CD4-positive, CD25-positive, alpha-beta regulatory T cell (primary cell): ENCODE results near the gene INSYN2A. TPM values are rescaled to one million over a fixed set of nuclear protein-coding genes. Genes with fewer than 3 reads are reported as not detected.

ENCODE experiments used
- ATAC-seq, 2 donors: fragments of 150-1000 bp; cut with Tn5 transposase; one replicate each; pipeline ENCODE4 v1.10.0; 2021; ENCODE audit warnings: low read depth in 2 of 2, moderate number of reproducible peaks in 2 of 2, moderate library complexity in 1 of 2
- DNase-seq, 3 donors: peaks; one replicate each; pipeline versions ENCODE4 v3.0.0 to v3.0.0-alpha.2; 2012 to 2022; ENCODE audit warnings: mixed read lengths in 1 of 3
- H3K27ac ChIP-seq: one replicate; pipeline ENCODE4 v1.7.0; 2013; ENCODE audit warnings: mild to moderate bottlenecking, low read length; ENCODE audit not compliant: insufficient read depth, poor library complexity, severe bottlenecking
- H3K27me3 ChIP-seq: one replicate; pipeline ENCODE4 v1.7.0; 2013; ENCODE audit warnings: low read length; ENCODE audit not compliant: control insufficient read depth, insufficient read depth
- H3K36me3 ChIP-seq: one replicate; pipeline ENCODE4 v1.7.0; 2013; ENCODE audit warnings: mild to moderate bottlenecking, low read length, moderate library complexity; ENCODE audit not compliant: control insufficient read depth, insufficient read depth
- H3K4me1 ChIP-seq: 2 replicates; pipeline ENCODE4 v1.7.0; 2013; ENCODE audit warnings: mild to moderate bottlenecking, low read length; ENCODE audit not compliant: insufficient read depth, control insufficient read depth, poor library complexity, severe bottlenecking
- H3K4me3 ChIP-seq: one replicate; pipeline ENCODE4 v1.7.0; 2013; ENCODE audit warnings: low read depth, mild to moderate bottlenecking, low read length, moderate library complexity
- H3K9me3 ChIP-seq, 2 experiments: 1 replicate in 1 of 2; 2 replicates in 1 of 2; pipeline ENCODE4 v1.7.0; 2013; ENCODE audit warnings: low read length in 2 of 2, mild to moderate bottlenecking in 1 of 2, moderate library complexity in 1 of 2; ENCODE audit not compliant: control insufficient read depth in 2 of 2
- H3K27ac Mint-ChIP-seq, 3 donors: one replicate each; pipeline ENCODE4 v1.8.0; 2020 to 2022; ENCODE audit warnings: mild to moderate bottlenecking in 3 of 3, mixed read lengths in 3 of 3, moderate library complexity in 2 of 3
- H3K27me3 Mint-ChIP-seq: one replicate; pipeline ENCODE4 v1.8.0; 2022; ENCODE audit warnings: mild to moderate bottlenecking, mixed read lengths
- H3K36me3 Mint-ChIP-seq: one replicate; pipeline ENCODE4 v1.8.0; 2020; ENCODE audit warnings: mixed read lengths
- H3K4me1 Mint-ChIP-seq, 4 donors: one replicate each; pipeline ENCODE4 v1.8.0; 2020 to 2022; ENCODE audit warnings: mixed read lengths in 4 of 4, mild to moderate bottlenecking in 1 of 4
- H3K4me3 Mint-ChIP-seq, 4 donors: one replicate each; pipeline ENCODE4 v1.8.0; 2020 to 2022; ENCODE audit warnings: mild to moderate bottlenecking in 4 of 4, mixed read lengths in 4 of 4, moderate library complexity in 3 of 4
- H3K9me3 Mint-ChIP-seq, 7 donors: one replicate each; pipeline ENCODE4 v1.8.0; 2020 to 2022; ENCODE audit warnings: mixed read lengths in 7 of 7, mild to moderate bottlenecking in 3 of 7, moderate library complexity in 2 of 7
- polyA plus RNA-seq, 4 donors: library from polyadenylated mRNA; unstranded; fragments of 300-500 nt; fragmentation: Illumina TruSeq; gene quantifications; one replicate each; pipeline ENCODE4 v1.2.3, GENCODE V29; 2021
- total RNA-seq: library from RNA; stranded (reverse); gene quantifications from one replicate; pipeline ENCODE4 v1.2.3, GENCODE V29; 2022

Gene INSYN2A
- total and polyA plus RNA-seq, 5 donors from 2014 or later, result not detected

DNA sequence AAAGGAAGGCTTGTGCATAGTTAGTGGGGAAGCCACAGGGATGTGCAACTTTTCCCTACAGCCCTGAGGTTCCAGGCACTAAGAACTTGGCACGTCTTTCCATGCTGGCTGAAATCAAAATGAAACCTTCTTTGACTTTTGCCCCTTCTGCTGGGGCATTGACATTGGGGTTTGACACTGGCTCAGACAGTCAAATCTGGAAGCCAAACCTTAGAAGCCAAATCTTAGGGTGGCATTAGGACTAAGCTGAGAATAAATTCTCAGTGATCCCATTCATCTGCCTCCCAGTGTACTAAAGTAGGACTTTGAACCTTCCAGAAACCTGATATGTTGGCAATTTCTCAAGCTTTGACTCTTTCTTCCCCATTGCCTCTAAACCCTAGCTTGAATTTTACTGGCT lies 31.3 kb upstream of the INSYN2A start:
- H3K27me3 ChIP-seq, result no peaks in the 10 kb centered on the region
- no peaks in the 10 kb centered on the region for H3K36me3 ChIP-seq
- Mint-ChIP-seq H3K27me3 (no peaks in the 10 kb centered on the region), H3K4me1 (no peaks in the 10 kb centered on the region), H3K36me3 (no peaks in the 10 kb centered on the region), H3K9me3 (peaks cover 0 to 1% (median 0%) of the 10 kb centered on the region in 7 donors), H3K27ac (no peak overlapping the region), H3K4me3 (no peak overlapping the region)
- no peaks in the 10 kb centered on the region for H3K9me3 ChIP-seq
- no peaks in the 10 kb centered on the region for H3K4me1 ChIP-seq
- no peak overlapping the region for H3K4me3 ChIP-seq
- H3K27ac ChIP-seq, result no peak overlapping the region
- ATAC-seq, result no peak
- no peak for DNase-seq

DNA sequence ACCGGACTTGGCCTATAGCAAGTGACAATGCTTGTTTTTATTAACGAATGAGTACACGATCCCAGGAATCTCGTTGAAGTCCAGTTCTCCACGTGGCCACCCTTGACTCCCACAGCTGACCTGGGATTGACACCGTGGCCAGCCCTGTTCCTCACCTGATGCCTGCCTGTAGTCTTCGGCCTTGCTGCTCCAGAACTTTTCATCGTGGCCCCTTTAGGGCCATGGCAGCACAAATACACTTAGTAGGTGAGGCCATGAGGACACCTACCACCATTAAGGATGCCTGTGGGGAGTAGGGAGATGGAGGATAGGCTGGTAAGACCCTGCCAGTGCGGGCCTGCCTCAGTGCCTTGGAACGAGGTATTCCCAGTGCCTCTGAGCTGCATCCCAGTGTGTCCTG lies 30.6 kb upstream of the INSYN2A start:
- Histone ChIP-seq H3K36me3 (no peaks in the 10 kb centered on the region), H3K27ac (no peak overlapping the region), H3K4me1 (no peaks in the 10 kb centered on the region), H3K9me3 (no peaks in the 10 kb centered on the region), H3K4me3 (no peak overlapping the region), H3K27me3 (no peaks in the 10 kb centered on the region)
- no peak for ATAC-seq
- H3K4me1 Mint-ChIP-seq, result no peaks in the 10 kb centered on the region
- H3K36me3 Mint-ChIP-seq, result no peaks in the 10 kb centered on the region
- no peak overlapping the region for H3K4me3 Mint-ChIP-seq
- H3K27me3 Mint-ChIP-seq, result no peaks in the 10 kb centered on the region
- no peak for DNase-seq
- H3K9me3 Mint-ChIP-seq, result peaks cover 0 to 2% (median 0%) of the 10 kb centered on the region in 7 donors
- no peak overlapping the region for H3K27ac Mint-ChIP-seq

DNA sequence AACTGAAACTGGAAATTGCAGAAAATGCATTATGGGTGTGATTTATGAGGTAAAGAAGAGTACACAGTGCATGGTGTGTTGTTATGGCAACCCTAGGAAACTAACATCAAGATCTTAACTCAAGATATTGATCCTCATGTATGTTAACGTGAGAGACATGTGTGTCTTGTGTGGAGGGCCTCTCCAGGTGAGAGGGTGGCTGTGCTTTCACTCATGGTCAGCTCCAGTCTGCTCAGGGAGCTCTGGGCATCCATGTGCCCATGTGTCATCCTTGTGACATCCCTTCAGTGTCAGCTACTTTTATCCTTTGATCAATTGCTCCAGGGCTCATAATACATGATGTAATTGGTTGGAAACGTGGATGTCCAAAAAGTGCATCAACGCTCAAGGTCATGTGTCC lies 24.9 kb upstream of the INSYN2A start:
- Histone ChIP-seq H3K9me3 (no peaks in the 10 kb centered on the region), H3K36me3 (no peaks in the 10 kb centered on the region), H3K27ac (no peak overlapping the region), H3K4me1 (no peaks in the 10 kb centered on the region), H3K27me3 (no peaks in the 10 kb centered on the region), H3K4me3 (no peak overlapping the region)
- no peak for DNase-seq
- Mint-ChIP-seq H3K4me3 (no peak overlapping the region), H3K9me3 (peaks cover 0 to 6% (median 2%) of the 10 kb centered on the region in 7 donors), H3K36me3 (no peaks in the 10 kb centered on the region), H3K27me3 (peaks cover 14% of the 10 kb centered on the region), H3K27ac (no peak overlapping the region), H3K4me1 (no peaks in the 10 kb centered on the region)
- no peak for ATAC-seq

DNA sequence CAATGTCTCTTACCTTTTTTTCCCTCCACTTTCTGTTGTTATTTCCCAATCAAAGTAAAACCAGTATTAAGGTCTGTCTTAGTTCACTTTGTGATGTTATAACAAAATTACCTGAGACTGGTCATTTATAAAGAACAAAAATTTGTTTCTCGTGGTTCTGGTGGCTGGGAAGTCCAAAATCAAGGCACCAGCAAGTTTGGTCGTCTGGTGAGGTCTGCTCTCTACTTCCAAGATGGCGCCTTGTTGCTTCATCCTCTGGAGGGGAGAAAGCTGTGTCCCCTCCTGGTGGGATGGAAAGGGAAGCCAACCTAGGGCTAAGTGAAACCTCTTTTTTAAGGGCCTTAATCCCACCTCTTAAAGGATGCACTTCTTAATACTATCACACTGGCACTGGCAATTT lies 22.3 kb upstream of the INSYN2A start:
- peaks cover 14% of the 10 kb centered on the region for H3K27me3 Mint-ChIP-seq
- DNase-seq, result no peak
- no peak for ATAC-seq
- Histone ChIP-seq H3K9me3 (no peaks in the 10 kb centered on the region), H3K36me3 (no peaks in the 10 kb centered on the region), H3K4me1 (no peaks in the 10 kb centered on the region), H3K27me3 (no peaks in the 10 kb centered on the region), H3K4me3 (no peak overlapping the region), H3K27ac (no peak overlapping the region)
- H3K9me3 Mint-ChIP-seq, result peaks cover 0 to 8% (median 2%) of the 10 kb centered on the region in 7 donors
- H3K27ac Mint-ChIP-seq, result no peak overlapping the region
- H3K36me3 Mint-ChIP-seq, result no peaks in the 10 kb centered on the region
- H3K4me1 Mint-ChIP-seq, result no peaks in the 10 kb centered on the region
- H3K4me3 Mint-ChIP-seq, result no peak overlapping the region

DNA sequence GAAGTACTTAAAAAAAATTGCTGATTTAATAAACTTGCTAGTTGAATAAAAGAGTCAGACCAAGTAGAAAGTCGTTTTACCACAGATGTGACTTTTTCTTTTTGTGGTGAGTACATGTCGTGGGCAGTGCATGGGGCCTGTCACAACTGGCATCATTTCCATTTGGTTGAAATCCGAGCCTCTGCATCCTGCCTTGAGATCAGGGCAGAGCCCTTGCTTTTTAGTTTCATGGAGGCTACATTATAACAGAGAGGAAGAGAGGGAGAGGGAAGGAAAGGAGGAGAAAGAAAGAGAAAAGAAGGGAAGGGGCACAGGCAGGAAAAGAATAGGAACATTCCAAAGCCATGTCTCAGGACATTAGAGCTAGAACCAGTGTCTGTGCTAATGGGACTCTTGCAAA lies 20.4 kb upstream of the INSYN2A start:
- Histone ChIP-seq H3K27me3 (no peaks in the 10 kb centered on the region), H3K27ac (no peak overlapping the region), H3K36me3 (no peaks in the 10 kb centered on the region), H3K4me1 (no peaks in the 10 kb centered on the region), H3K4me3 (no peak overlapping the region), H3K9me3 (no peaks in the 10 kb centered on the region)
- DNase-seq, result no peak
- H3K9me3 Mint-ChIP-seq, result peaks cover 0 to 6% (median 2%) of the 10 kb centered on the region in 7 donors
- H3K4me1 Mint-ChIP-seq, result no peaks in the 10 kb centered on the region
- no peak overlapping the region for H3K4me3 Mint-ChIP-seq
- ATAC-seq, result no peak
- no peak overlapping the region for H3K27ac Mint-ChIP-seq
- H3K27me3 Mint-ChIP-seq, result peaks cover 14% of the 10 kb centered on the region
- H3K36me3 Mint-ChIP-seq, result no peaks in the 10 kb centered on the region

DNA sequence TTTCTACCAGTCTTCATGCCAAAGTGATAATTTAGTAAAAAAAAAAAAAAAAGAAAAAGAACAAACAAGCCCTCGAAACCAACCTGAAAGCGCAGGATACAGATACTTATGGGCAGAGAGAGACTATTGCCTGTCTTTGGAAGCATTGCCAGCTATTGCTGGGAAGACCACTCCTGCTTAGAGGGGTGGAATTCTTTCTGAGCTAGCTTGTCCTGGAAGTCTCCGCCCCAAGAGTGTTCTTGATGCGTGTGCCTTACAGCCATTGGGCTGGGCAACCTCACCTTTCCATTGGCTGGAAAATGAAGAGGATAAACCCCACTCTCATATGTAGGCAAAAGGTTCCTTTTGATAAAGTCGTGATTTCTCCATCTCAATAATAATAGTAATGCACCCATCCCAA lies 19.9 kb upstream of the INSYN2A start:
- Mint-ChIP-seq H3K36me3 (no peaks in the 10 kb centered on the region), H3K27me3 (peaks cover 14% of the 10 kb centered on the region), H3K27ac (no peak overlapping the region), H3K4me3 (no peak overlapping the region), H3K4me1 (no peaks in the 10 kb centered on the region), H3K9me3 (peaks cover 0 to 6% (median 2%) of the 10 kb centered on the region in 7 donors)
- ATAC-seq, result no peak
- Histone ChIP-seq H3K4me1 (no peaks in the 10 kb centered on the region), H3K9me3 (no peaks in the 10 kb centered on the region), H3K36me3 (no peaks in the 10 kb centered on the region), H3K4me3 (no peak overlapping the region), H3K27ac (no peak overlapping the region), H3K27me3 (no peaks in the 10 kb centered on the region)
- no peak for DNase-seq

DNA sequence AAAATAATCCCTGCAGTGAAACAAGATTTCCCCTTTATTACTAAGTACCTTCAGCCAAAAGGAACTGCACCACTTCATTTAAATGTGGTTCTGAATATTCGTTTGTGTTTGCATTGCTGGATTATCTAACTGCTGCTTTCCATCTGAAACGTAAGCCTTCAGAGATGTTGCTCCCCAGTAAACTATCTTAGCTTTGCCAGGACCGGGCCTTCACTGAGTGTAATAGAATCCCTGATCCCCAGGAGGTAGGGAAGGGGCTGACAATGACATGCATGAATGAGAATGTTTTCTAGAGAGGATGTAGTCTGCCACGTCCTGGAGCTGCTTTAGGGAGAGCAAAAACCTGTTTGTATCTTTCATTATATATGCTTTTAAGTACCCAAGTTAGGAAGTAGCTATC lies 19.5 kb upstream of the INSYN2A start:
- no peak for DNase-seq
- no peaks in the 10 kb centered on the region for H3K36me3 ChIP-seq
- no peak overlapping the region for H3K27ac ChIP-seq
- H3K27me3 ChIP-seq, result no peaks in the 10 kb centered on the region
- no peak overlapping the region for H3K4me3 ChIP-seq
- no peaks in the 10 kb centered on the region for H3K4me1 Mint-ChIP-seq
- H3K27me3 Mint-ChIP-seq, result peaks cover 14% of the 10 kb centered on the region
- H3K4me3 Mint-ChIP-seq, result no peak overlapping the region
- no peaks in the 10 kb centered on the region for H3K9me3 ChIP-seq
- H3K27ac Mint-ChIP-seq, result no peak overlapping the region
- peaks cover 0 to 6% (median 2%) of the 10 kb centered on the region in 7 donors for H3K9me3 Mint-ChIP-seq
- H3K36me3 Mint-ChIP-seq, result no peaks in the 10 kb centered on the region
- ATAC-seq, result no peak
- no peaks in the 10 kb centered on the region for H3K4me1 ChIP-seq

DNA sequence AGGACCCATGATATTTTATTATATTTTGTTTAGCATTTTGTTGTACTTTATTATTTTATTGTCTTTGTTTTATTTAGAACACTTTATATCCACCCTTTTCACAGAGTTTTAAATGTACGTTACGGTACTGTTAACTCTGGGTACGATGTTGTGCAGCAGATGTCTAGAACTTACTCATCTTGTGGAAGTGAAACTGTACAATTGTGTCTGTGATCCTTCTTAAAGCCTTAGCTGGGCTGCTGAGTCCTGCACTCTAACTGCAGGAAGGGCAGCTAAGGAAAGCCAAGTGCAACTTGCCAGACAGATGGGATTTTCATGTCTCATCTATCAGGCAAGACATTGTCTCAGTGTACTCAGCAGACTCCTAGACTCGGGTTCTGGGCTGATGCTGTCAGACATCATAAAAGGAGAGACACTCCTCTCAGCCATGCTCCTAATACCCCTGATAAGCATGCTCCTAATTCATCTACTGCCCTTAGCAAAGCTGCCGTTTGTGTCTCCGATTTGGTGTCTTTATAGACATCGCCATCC lies 14.6 kb upstream of the INSYN2A start:
- Mint-ChIP-seq H3K36me3 (no peaks in the 10 kb centered on the region), H3K4me3 (no peak overlapping the region), H3K27me3 (no peaks in the 10 kb centered on the region), H3K4me1 (no peaks in the 10 kb centered on the region), H3K9me3 (peaks cover 0 to 2% (median 0%) of the 10 kb centered on the region in 7 donors), H3K27ac (no peak overlapping the region)
- Histone ChIP-seq H3K4me3 (no peak overlapping the region), H3K9me3 (no peaks in the 10 kb centered on the region), H3K4me1 (no peaks in the 10 kb centered on the region), H3K36me3 (no peaks in the 10 kb centered on the region), H3K27ac (no peak overlapping the region), H3K27me3 (no peaks in the 10 kb centered on the region)
- DNase-seq, result no peak
- no peak for ATAC-seq
